K562 (cell line): ENCODE results near the gene TFB2M. TPM values are rescaled to one million over a fixed set of nuclear protein-coding genes. Genes with fewer than 3 reads are reported as not detected.

ENCODE experiments used
- CBFA2T2 ChIP-seq: fragments of 450-650 bp; conservative IDR thresholded peaks from 2 replicates; pipeline ENCODE4 v1.6.1; 2017; ENCODE audit warnings: mild to moderate bottlenecking
- GATA2 ChIP-seq: sonication (generic); formaldehyde crosslinking; IDR thresholded peaks from 2 replicates; pipeline ENCODE4 v1.4.0; 2020; ENCODE audit warnings: mild to moderate bottlenecking, missing genetic modification reagents
- HMG20B ChIP-seq: fragments of 250-450 bp; sonication (Bioruptor Pico); IDR thresholded peaks from 2 replicates; pipeline ENCODE4 v1.5.0; 2021; ENCODE audit warnings: mild to moderate bottlenecking
- JUND ChIP-seq, 2 experiments: IDR thresholded peaks; 2 replicates in 1 of 2; 3 replicates in 1 of 2; pipeline ENCODE4 v1.6.1; 2011; ENCODE audit warnings: borderline replicate concordance in 2 of 2, low read depth in 2 of 2, low read length in 2 of 2, improper control_type of control experiment in 1 of 2, missing biosample characterization in 1 of 2, missing genetic modification characterization in 1 of 2, missing genetic modification reagents in 1 of 2
- MLLT1 ChIP-seq, 2 experiments: fragments of 450-650 bp; IDR thresholded peaks; 2 replicates each; pipeline ENCODE4 v1.6.1; 2016
- PKNOX1 ChIP-seq: fragments of 450-650 bp; IDR thresholded peaks from 2 replicates; pipeline ENCODE4 v1.6.1; 2016
- RNF219 ChIP-seq: fragments of 250-450 bp; sonication (Bioruptor Pico); IDR thresholded peaks from 2 replicates; pipeline ENCODE4 v1.5.0; 2022; ENCODE audit warnings: mild to moderate bottlenecking
- SMARCC2 ChIP-seq: fragments of 450-650 bp; IDR thresholded peaks from 2 replicates; pipeline ENCODE4 v1.6.1; 2017; ENCODE audit warnings: antibody characterized with exemption, moderate library complexity, mild to moderate bottlenecking, low read depth
- ZNF766 ChIP-seq: fragments of 200-800 bp; sonication (Bioruptor generic); conservative IDR thresholded peaks from 2 replicates; pipeline ENCODE4 v1.6.1; 2016; ENCODE audit warnings: missing genetic modification characterization, missing compliant biosample characterization
- polyA plus RNA-seq, 8 experiments: library from polyadenylated mRNA; depleted of rRNA in 4 of 8; stranded (reverse) in 5 of 8; unstranded in 3 of 8; fragments of >200 nt; fragmentation: Nextera tagmentation in 2 of 8; fragmentation: Illumina TruSeq in 1 of 8; extraction: Ambion mirVana in 2 of 8; extraction: Trizol in 1 of 8; gene quantifications; 2 replicates each; pipeline versions ENCODE4 v1.2.1 to v1.2.3, GENCODE V29; 2011 to 2014; ENCODE audit warnings: inconsistent platforms in 1 of 8, missing spikeins in 1 of 8
- total RNA-seq, 7 experiments: library from RNA; depleted of rRNA in 6 of 7; stranded (reverse); fragments of >200 nt in 6 of 7; fragmentation: Illumina TruSeq in 2 of 7; extraction: Trizol in 2 of 7; gene quantifications; 2 replicates each; pipeline versions ENCODE4 v1.2.1 to v1.2.3, GENCODE V29; 2011 to 2021; ENCODE audit warnings: low replicate concordance in 1 of 7

TFB2M gene
- total and polyA plus RNA-seq, 9 of the 15 experiments (the other 6 are each of a cell fraction or from before 2014, with no cell fraction given): 55.1 to 162 (median 70.6) TPM

GRCh38 chr1:246576709-246577032 is 10.6 kb upstream of the TFB2M start (continued):
- TF ChIP-seq PKNOX1 (no peak), HMG20B (CRISPR knock-in tag) (no peak), GATA2 (CRISPR knock-in tag) (0 out of 2 replicates have a peak, but pooled peaks have one; percentile 38), MLLT1 (IDR thresholded peaks at IDR 0.05) (0 out of 4 replicates have a peak, but pooled peaks of 1 of the 2 experiments have one; percentile 1), ZNF766 (CRISPR knock-in tag) (peak; percentile 33), JUND (IDR thresholded peaks at IDR 0.05; ENCODE audit: borderline replicate concordance, low read depth, low read length) (no peak), JUND (tag; IDR thresholded peaks at IDR 0.05; ENCODE audit: borderline replicate concordance, low read depth, low read length) (no peak), SMARCC2 (peak; percentile 17; the same call in 1 of the 2 replicates), RNF219 (CRISPR knock-in tag) (no peak), CBFA2T2 (no peak)
